Amniotic epithelial cell (primary cell): Measurements from ENCODE around the gene UCN.
"Not testable (repeated sequence)": the region's sequence is repeated elsewhere in the genome, so short reads cannot be mapped to it uniquely, and the experiment has no call there.

Source experiments
- DNase-seq: peaks from one replicate; pipeline ENCODE4 v3.0.0-alpha.2; 2010; ENCODE audit warnings: low read depth

The UCN gene

DNA sequence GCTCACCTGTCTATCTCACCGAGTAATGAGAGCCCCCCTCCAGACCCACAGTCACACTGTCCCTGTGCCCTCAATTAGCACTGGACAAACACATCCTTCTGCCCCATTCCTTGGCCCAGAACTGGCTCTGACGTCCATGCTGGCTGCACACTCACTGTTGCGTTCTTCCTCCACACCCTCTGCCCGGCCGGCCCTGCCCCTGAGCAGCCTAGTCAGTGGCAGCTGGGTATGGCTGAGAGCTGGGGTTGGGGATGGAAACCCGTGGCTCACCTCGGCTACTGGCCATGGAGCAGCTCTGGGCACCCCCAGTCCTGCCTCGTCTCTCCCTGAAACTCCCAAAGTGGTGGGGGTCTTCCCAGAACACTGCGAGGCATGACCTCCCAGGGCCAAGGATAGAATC lies 6.5 kb upstream of the UCN start:
- DNase-seq, result no peak

DNA sequence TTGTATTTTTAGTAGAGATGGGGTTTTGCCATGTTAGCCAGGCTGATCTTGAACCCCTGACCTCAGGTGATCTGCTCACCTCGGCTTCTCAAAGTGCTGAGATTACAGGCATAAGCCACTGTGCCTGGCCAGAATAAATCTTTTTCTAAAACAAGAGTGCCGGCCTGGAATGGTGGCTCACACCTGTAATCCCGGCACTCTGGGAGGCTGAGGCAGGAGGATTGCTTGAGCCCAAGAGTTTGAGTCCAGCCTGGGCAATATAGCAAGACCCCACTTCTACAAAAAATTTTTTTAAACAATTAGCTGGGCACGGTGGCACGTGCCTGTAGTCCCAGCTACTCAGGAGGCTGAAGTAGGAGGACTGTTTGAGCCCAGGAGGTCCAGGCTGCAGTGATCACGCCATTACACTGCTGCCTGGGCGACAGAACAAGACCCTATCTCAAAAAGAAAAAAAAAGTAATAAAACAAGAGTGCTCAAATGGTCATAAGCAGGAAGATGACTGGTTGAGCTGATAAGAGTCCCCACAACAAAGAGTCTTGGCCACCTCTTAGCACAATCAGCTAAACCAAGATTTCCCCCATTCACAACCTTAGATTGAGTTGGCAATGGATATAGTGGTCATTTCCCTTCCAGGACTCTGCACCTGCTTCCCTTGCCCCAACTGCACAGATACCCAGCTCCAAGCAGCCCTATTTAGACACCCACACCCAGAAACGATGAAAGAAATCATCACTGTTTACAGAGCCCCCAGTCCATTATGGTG lies 5.8 kb upstream of the UCN start:
- DNase-seq, result no peak

- DNase-seq, result no peak
These were observed 3.9 kb upstream of the UCN start for GRCh38 chr2:27312152-27312551.

GRCh38 chr2:27309651-27310050 lies 1.4 kb upstream of the UCN start:
- no peak for DNase-seq

DNA sequence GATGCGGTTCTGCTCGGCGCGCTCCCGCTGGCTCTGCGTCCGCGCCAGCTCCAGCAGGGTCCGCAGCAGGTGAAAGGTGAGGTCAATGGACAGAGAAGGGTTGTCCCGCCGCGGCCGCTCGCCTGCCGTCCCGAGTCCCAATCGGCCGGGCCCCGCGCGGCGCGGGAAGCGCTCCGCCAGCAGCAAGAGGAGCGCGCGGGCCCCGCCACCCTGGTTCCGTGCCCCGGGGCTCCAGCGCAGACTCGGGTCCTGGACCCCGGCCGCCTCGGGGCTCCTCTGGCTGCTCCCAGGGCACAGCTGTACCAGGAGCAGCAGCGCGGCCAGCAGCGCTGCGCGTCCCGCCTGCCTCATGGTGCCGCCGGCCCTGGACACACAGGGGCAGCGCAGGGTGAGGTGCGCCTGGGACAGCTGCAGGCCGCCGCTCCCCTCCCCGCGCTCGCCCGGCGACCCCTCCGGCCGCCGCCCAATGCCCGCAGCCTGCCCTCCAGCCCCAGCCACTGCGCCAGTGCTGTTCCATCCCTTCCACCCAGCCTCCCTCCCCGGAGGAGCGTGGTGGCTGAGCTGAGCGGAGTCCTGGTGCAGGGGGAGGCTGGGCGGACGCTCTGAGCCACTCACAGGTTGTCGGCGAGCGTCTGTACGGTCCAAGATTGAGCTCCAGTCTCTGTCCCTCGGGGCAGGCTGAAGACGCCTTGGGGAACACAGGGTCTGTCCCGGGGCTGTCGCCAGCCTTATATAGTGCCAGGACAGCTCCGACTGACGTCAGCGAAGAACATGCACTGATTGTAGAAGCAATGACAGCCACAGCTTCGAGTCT lies 493 bp downstream of the UCN start:
- no peak for DNase-seq

- DNase-seq, result no peak
These were observed 1.0 kb downstream of the UCN start for GRCh38 chr2:27307287-27307544.

DNA sequence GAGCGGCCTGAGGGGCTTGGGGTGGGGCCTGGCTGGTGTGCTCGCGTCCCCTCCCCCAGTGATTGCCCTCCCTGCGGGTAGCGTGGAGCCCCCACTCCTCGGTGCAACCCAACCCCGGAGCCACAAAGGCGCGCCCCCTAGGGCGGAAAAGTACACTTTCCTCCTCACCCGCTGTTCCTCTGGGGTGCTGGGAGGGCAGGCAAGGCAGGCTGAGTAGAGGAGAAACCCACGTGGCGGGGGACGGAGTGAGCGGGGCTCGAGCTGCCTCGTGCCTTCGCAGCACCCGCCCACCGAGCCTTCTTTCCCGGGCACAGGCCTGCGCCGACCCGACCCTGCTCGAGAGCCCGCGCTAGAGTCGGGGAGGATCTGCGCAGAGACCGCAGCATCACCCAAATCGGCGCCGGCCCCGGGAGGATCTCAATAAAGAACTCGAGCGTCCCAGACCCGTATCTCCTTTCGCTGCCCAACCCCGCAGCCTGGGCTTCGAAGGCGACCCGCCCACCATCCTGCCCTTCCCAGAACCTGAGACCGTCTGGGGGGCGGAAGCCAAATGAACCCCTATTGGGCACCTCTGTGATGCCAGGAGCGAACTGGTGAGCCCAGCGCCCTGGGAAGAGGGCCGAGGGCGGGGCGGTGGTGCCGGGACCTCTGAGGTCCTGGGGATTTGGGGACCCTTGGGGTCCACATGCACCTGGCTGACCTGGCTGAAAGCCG lies 1.5 kb downstream of the UCN start:
- DNase-seq, result no peak

DNA sequence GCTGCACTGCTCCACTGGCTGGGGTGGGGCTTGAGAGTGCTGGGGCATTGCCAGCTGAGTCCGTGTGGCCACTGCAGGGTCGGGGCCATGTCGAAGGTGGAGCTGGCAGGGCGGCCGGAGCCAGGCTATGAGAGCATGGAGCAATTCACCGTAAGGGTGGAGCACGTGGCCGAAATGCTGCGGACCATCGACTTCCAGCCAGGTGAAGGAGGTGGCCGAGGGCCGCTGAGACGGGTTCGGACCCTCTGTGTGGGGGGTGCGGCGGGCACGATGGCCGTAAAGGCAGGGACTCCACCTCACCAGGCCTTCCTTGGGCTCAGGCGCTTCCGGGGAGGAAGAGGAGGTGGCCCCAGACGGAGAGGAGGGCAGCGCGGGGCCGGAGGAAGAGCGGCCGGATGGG lies 2.1 kb downstream of the UCN start:
- no peak for DNase-seq

GRCh38 chr2:27305516-27305915 lies 2.7 kb downstream of the UCN start:
- DNase-seq, result no peak

GRCh38 chr2:27304488-27305240 lies 3.6 kb downstream of the UCN start:
- DNase-seq, result no peak

GRCh38 chr2:27303093-27304025 lies 4.9 kb downstream of the UCN start:
- peak; percentile 68 for DNase-seq

- not testable (repeated sequence) for DNase-seq
These were observed 7.6 kb downstream of the UCN start for GRCh38 chr2:27300606-27301005.

- DNase-seq, result no peak
These were observed 9.7 kb downstream of the UCN start for GRCh38 chr2:27298391-27299080.

DNA sequence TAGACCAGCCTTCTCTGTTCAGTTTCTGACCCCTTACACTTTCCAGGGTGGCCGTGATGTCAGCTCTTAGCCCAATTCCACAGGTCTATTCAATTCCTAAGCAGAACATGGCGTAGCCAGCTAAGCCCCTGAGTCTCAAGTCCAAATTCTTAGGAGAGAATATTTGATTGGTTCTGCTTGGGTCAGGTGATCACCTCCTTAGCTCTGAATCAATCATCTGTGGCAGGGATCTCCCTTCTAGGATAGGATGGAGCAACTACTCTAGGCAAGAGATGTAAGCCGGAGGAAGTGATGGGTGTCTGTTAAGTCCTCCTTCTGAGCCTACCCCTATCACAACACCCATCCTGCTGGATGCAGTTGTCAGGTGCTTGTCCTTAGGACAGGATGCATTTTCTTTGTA lies 11.1 kb downstream of the UCN start:
- no peak for DNase-seq

DNA sequence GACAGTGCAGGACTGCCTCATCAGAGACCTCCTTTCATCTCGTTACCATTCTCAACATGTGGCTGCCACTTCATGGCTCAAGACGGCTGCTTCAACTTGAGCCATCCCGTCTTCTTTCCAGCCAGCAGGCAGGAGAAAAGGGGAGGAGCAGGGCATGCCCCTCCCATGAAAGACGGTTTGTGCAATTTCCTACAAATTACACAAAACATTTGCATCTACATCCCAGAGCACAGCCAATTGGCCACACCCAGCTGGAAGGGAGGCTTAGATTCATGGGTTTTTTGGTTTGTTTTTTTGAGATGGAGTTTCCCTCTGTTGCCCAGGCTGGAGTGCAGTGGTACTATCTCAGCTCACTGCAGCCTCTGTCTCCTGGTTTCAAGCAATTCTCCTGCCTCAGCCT lies 11.8 kb downstream of the UCN start:
- DNase-seq, result no peak

DNA sequence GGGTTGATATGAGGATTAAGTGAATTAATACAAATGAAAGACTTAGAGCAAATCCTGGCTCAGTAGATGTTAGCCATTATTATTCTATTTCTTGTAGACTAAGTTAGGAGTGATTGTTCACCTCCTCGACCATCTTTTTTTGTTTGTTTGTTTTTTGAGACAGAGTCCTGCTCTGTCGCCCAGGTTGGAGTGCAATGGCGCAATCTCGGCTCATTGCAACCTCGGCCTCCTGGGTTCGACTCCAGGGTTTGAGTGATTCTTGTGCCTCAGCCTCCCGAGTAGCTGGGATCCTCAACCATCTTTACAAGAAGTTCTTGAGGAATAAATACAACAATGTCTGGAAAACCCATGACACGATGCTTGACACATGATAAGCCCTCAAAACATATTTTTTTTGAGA lies 13.3 kb downstream of the UCN start:
- DNase-seq, result no peak

GRCh38 chr2:27291865-27292264 lies 16.4 kb downstream of the UCN start:
- DNase-seq, result peak; percentile 31

DNA sequence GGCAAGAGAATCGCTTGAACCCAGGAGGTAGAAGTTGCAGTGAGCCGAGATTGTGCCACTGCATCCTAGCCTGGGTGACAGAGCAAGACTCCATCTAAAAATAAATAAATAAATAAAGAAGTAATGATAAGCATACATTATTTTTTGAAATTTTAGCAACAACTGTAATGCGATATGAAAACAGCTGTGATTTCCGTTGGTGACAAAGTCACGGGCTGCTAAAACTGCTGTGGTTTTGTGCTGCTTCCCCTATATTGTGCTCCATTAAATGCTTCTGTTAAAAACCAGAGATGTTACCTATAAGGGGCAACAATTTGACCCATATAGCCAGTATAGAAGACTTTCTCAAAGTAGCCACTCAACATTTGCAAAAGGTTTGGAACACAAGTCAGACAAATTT lies 17.7 kb downstream of the UCN start:
- DNase-seq, result no peak

- DNase-seq, result no peak
These were observed 19.6 kb downstream of the UCN start for GRCh38 chr2:27288610-27289009.

GRCh38 chr2:27285481-27285880 lies 22.8 kb downstream of the UCN start:
- DNase-seq, result no peak

DNA sequence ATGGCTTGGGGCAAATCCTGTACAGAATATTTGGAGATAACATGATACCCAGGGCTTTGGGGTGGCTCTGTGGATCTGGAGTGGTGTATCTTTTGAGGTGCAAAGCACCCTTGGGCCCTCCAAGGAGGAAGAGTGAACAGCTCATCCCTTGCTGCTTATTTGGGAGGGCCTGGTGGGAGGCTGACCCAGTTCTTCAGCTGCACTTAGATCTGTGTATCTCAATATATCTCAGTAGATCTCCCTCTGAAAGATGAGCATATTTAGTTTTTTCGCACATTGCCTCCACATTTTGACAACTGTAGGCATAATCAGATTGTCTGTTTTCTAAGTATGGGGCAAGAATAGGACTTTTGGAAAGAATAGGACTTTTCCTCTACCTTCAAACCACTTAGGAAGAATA lies 23.2 kb downstream of the UCN start:
- no peak for DNase-seq
